Measurements from ENCODE around the gene RMC1.
"Not testable (repeated sequence)": the region's sequence is repeated elsewhere in the genome, so short reads cannot be mapped to it uniquely, and the experiment has no call there.

Gene RMC1

GRCh38 chr18:23573626-23574431 is 70.5 kb downstream of the RMC1 start:
- Histone ChIP-seq H4K8ac (ENCODE audit: low read depth, low read length) (no peak overlapping the region), H3K27me3 (ENCODE audit: insufficient read depth, low read length) (no peaks in the 10 kb centered on the region), H2BK12ac (ENCODE audit: low read length) (no peak overlapping the region), H2BK5ac (ENCODE audit: low read depth, low read length, poor library complexity) (no peak overlapping the region), H3K4ac (ENCODE audit: low read depth, low read length) (peak overlapping the region; percentile 21), H4K91ac (ENCODE audit: low read depth, low read length) (no peak overlapping the region), H3K14ac (ENCODE audit: low read length) (no peak overlapping the region), H3K36me3 (ENCODE audit: control insufficient read depth in 1 of 2, insufficient read depth in 2 of 2, low read length in 2 of 2) (peaks cover 9 to 12% of the 10 kb centered on the region in 2 experiments), H2AFZ (ENCODE audit: insufficient read depth, low read length, poor library complexity) (no peak overlapping the region), H2BK120ac (ENCODE audit: insufficient read depth, low read length, poor library complexity) (no peak overlapping the region), H3K79me1 (ENCODE audit: low read length) (peaks cover 6% of the 10 kb centered on the region), H3K9me3 (ENCODE audit: insufficient read depth, low read depth, low read length) (no peaks in the 10 kb centered on the region), H3K23ac (ENCODE audit: low read length) (no peak overlapping the region), H3K4me1 (ENCODE audit: control insufficient read depth in 1 of 2, insufficient read depth in 2 of 2, low read length in 2 of 2) (peaks cover 12 to 16% of the 10 kb centered on the region in 2 experiments), H2AK5ac (ENCODE audit: low read length) (no peak overlapping the region), H3K18ac (ENCODE audit: low read length) (no peak overlapping the region), H3K4me3 (ENCODE audit: low read depth, low read length) (no peak overlapping the region), H3K79me2 (ENCODE audit: control insufficient read depth, insufficient read depth, low read length, poor library complexity) (peaks cover 1% of the 10 kb centered on the region), H3K27ac (ENCODE audit: low read depth, low read length) (peak overlapping the region; percentile 42), H3K9ac (ENCODE audit: low read length) (no peak overlapping the region), H4K12ac (ENCODE audit: low read depth, low read length) (no peak overlapping the region), H3K4me2 (ENCODE audit: low read length) (peak overlapping the region; percentile 2)
- WGBS (ENCODE audit: extremely low coverage, insufficient coverage, insufficient read length) = no CpG with 5 or more reads among the region's 6 CpGs
- DNase-seq = peak; percentile 58 to 73

- Histone ChIP-seq H4K91ac (ENCODE audit: low read depth, low read length) (peak overlapping the region; percentile 55), H3K23ac (ENCODE audit: low read length) (no peak overlapping the region), H3K79me2 (ENCODE audit: control insufficient read depth, insufficient read depth, low read length, poor library complexity) (peaks cover 2% of the 10 kb centered on the region), H3K4me1 (ENCODE audit: control insufficient read depth in 1 of 2, insufficient read depth in 2 of 2, low read length in 2 of 2) (peaks cover 12 to 16% of the 10 kb centered on the region in 2 experiments), H3K36me3 (ENCODE audit: control insufficient read depth in 1 of 2, insufficient read depth in 2 of 2, low read length in 2 of 2) (peaks cover 9 to 10% of the 10 kb centered on the region in 2 experiments), H4K8ac (ENCODE audit: low read depth, low read length) (peak overlapping the region; percentile 29), H2AK5ac (ENCODE audit: low read length) (no peak overlapping the region), H3K14ac (ENCODE audit: low read length) (no peak overlapping the region), H2BK12ac (ENCODE audit: low read length) (peak overlapping the region; percentile 91), H3K18ac (ENCODE audit: low read length) (no peak overlapping the region), H2AFZ (ENCODE audit: insufficient read depth, low read length, poor library complexity) (no peak overlapping the region), H3K79me1 (ENCODE audit: low read length) (peaks cover 6% of the 10 kb centered on the region), H3K27ac (ENCODE audit: low read depth, low read length) (peak overlapping the region; percentile 73), H4K12ac (ENCODE audit: low read depth, low read length) (no peak overlapping the region), H3K27me3 (ENCODE audit: insufficient read depth, low read length) (no peaks in the 10 kb centered on the region), H3K4ac (ENCODE audit: low read depth, low read length) (no peak overlapping the region), H3K9ac (ENCODE audit: low read length) (no peak overlapping the region), H3K4me3 (ENCODE audit: low read depth, low read length) (no peak overlapping the region), H2BK120ac (ENCODE audit: insufficient read depth, low read length, poor library complexity) (no peak overlapping the region), H3K4me2 (ENCODE audit: low read length) (peak overlapping the region; percentile 2), H3K9me3 (ENCODE audit: insufficient read depth, low read depth, low read length) (no peaks in the 10 kb centered on the region), H2BK5ac (ENCODE audit: low read depth, low read length, poor library complexity) (peak overlapping the region; percentile 61)
- no CpG with 5 or more reads among the region's 5 CpGs for WGBS (ENCODE audit: extremely low coverage, insufficient coverage, insufficient read length)
- no peak for DNase-seq
Observed at GRCh38 chr18:23574611-23575308, 71.4 kb downstream of the RMC1 start.

- Histone ChIP-seq H3K4me3 (ENCODE audit: low read depth, low read length) (no peak overlapping the region), H3K23ac (ENCODE audit: low read length) (no peak overlapping the region), H3K27ac (ENCODE audit: low read depth, low read length) (peak overlapping the region; percentile 73), H3K18ac (ENCODE audit: low read length) (peak overlapping the region; percentile 29), H3K79me2 (ENCODE audit: control insufficient read depth, insufficient read depth, low read length, poor library complexity) (peaks cover 2% of the 10 kb centered on the region), H4K12ac (ENCODE audit: low read depth, low read length) (no peak overlapping the region), H3K9ac (ENCODE audit: low read length) (no peak overlapping the region), H2AK5ac (ENCODE audit: low read length) (no peak overlapping the region), H2BK12ac (ENCODE audit: low read length) (peak overlapping the region; percentile 91), H3K14ac (ENCODE audit: low read length) (no peak overlapping the region), H2AFZ (ENCODE audit: insufficient read depth, low read length, poor library complexity) (no peak overlapping the region), H3K4me2 (ENCODE audit: low read length) (peak overlapping the region; percentile 2), H2BK120ac (ENCODE audit: insufficient read depth, low read length, poor library complexity) (no peak overlapping the region), H3K4ac (ENCODE audit: low read depth, low read length) (no peak overlapping the region), H2BK5ac (ENCODE audit: low read depth, low read length, poor library complexity) (peak overlapping the region; percentile 61), H3K79me1 (ENCODE audit: low read length) (peaks cover 6% of the 10 kb centered on the region), H4K91ac (ENCODE audit: low read depth, low read length) (peak overlapping the region; percentile 55), H3K9me3 (ENCODE audit: insufficient read depth, low read depth, low read length) (no peaks in the 10 kb centered on the region), H3K4me1 (ENCODE audit: control insufficient read depth in 1 of 2, insufficient read depth in 2 of 2, low read length in 2 of 2) (peaks cover 12 to 16% of the 10 kb centered on the region in 2 experiments), H3K27me3 (ENCODE audit: insufficient read depth, low read length) (no peaks in the 10 kb centered on the region), H4K8ac (ENCODE audit: low read depth, low read length) (peak overlapping the region; percentile 29), H3K36me3 (ENCODE audit: control insufficient read depth in 1 of 2, insufficient read depth in 2 of 2, low read length in 2 of 2) (peaks cover 9 to 10% of the 10 kb centered on the region in 2 experiments)
- no CpG with 5 or more reads among the region's 7 CpGs for WGBS (ENCODE audit: extremely low coverage, insufficient coverage, insufficient read length)
- peak; percentile 15 to 57 for DNase-seq
Observed at GRCh38 chr18:23575309-23575651, 72.0 kb downstream of the RMC1 start.

GRCh38 chr18:23577521-23577920 is 74.2 kb downstream of the RMC1 start:
- H4K91ac ChIP-seq (ENCODE audit: low read depth, low read length); H3K27ac ChIP-seq (ENCODE audit: low read depth, low read length); H3K36me3 ChIP-seq (ENCODE audit: control insufficient read depth in 1 of 2, insufficient read depth in 2 of 2, low read length in 2 of 2); H4K12ac ChIP-seq (ENCODE audit: low read depth, low read length); H3K23ac ChIP-seq (ENCODE audit: low read length); H2AFZ ChIP-seq (ENCODE audit: insufficient read depth, low read length, poor library complexity); H3K4me3 ChIP-seq (ENCODE audit: low read depth, low read length); H3K9me3 ChIP-seq (ENCODE audit: insufficient read depth, low read depth, low read length); H3K14ac ChIP-seq (ENCODE audit: low read length); H3K4ac ChIP-seq (ENCODE audit: low read depth, low read length); H3K4me2 ChIP-seq (ENCODE audit: low read length); H3K18ac ChIP-seq (ENCODE audit: low read length); H3K79me2 ChIP-seq (ENCODE audit: control insufficient read depth, insufficient read depth, low read length, poor library complexity); H2AK5ac ChIP-seq (ENCODE audit: low read length); H2BK120ac ChIP-seq (ENCODE audit: insufficient read depth, low read length, poor library complexity); H2BK5ac ChIP-seq (ENCODE audit: low read depth, low read length, poor library complexity); H3K27me3 ChIP-seq (ENCODE audit: insufficient read depth, low read length); DNase-seq; H2BK12ac ChIP-seq (ENCODE audit: low read length); H3K79me1 ChIP-seq (ENCODE audit: low read length); H4K8ac ChIP-seq (ENCODE audit: low read depth, low read length); H3K9ac ChIP-seq (ENCODE audit: low read length): not testable (repeated sequence)
- peaks cover 14 to 21% of the 10 kb centered on the region in 2 experiments for H3K4me1 ChIP-seq (ENCODE audit: control insufficient read depth in 1 of 2, insufficient read depth in 2 of 2, low read length in 2 of 2)
- whole genome bisulfite sequencing (ENCODE audit: extremely low coverage, insufficient coverage, insufficient read length) = no CpG with 5 or more reads among the region's 24 CpGs
